HepG2 (cell line): ENCODE results near the gene RPL31. TPM values are rescaled to one million over a fixed set of nuclear protein-coding genes. Genes with fewer than 3 reads are reported as not detected.
A peak's percentile ranks its signal among the peaks of the same experiment; 100 is the strongest.

Experiments
- AKNA ChIP-seq: sonication (generic); formaldehyde crosslinking; IDR thresholded peaks from 2 replicates; pipeline ENCODE4 v1.4.0; 2020; ENCODE audit warnings: missing genetic modification reagents, borderline replicate concordance
- ATAD3A ChIP-seq: sonication (generic); formaldehyde crosslinking; IDR thresholded peaks from 2 replicates; pipeline ENCODE4 v1.4.0; 2020; ENCODE audit warnings: missing genetic modification reagents
- IKZF5 ChIP-seq: IDR thresholded peaks from 2 replicates; pipeline ENCODE4 v1.6.1; 2018; ENCODE audit warnings: missing genetic modification reagents, mild to moderate bottlenecking, missing compliant biosample characterization
- NONO ChIP-seq, 2 experiments: fragments of 450-650 bp in 1 of 2; sonication (generic) in 1 of 2; formaldehyde crosslinking in 1 of 2; IDR thresholded peaks in 1 of 2; conservative IDR thresholded peaks in 1 of 2; 2 replicates each; pipeline versions ENCODE4 v1.6.1 to v1.8.0; 2017 to 2022; ENCODE audit warnings: mild to moderate bottlenecking in 1 of 2, missing genetic modification reagents in 1 of 2, moderate library complexity in 1 of 2
- POLR2AphosphoS2 ChIP-seq: IDR thresholded peaks from 2 replicates; pipeline ENCODE4 v1.6.1; 2011; ENCODE audit warnings: low read depth, low read length, improper control_type of control experiment
- SMARCC2 ChIP-seq: fragments of 450-650 bp; IDR thresholded peaks from 2 replicates; pipeline ENCODE4 v1.6.1; 2017; ENCODE audit warnings: antibody characterized with exemption, mild to moderate bottlenecking
- ZBTB40 ChIP-seq, 2 experiments: fragments of 450-650 bp in 1 of 2; sonication (generic) in 1 of 2; formaldehyde crosslinking in 1 of 2; IDR thresholded peaks; 2 replicates each; pipeline versions ENCODE4 v1.6.1 to v1.8.0; 2016 to 2022; ENCODE audit warnings: antibody characterized with exemption in 1 of 2, mild to moderate bottlenecking in 1 of 2, missing genetic modification reagents in 1 of 2
- ZNF207 ChIP-seq: fragments of 450-650 bp; IDR thresholded peaks from 2 replicates; pipeline ENCODE4 v1.6.1; 2016; ENCODE audit warnings: antibody characterized with exemption, borderline replicate concordance
- ZNF337 ChIP-seq: sonication (generic); formaldehyde crosslinking; IDR thresholded peaks from 2 replicates; pipeline ENCODE4 v1.5.1; 2020; ENCODE audit warnings: missing genetic modification reagents, low read depth, mild to moderate bottlenecking, borderline replicate concordance
- ZNF501 ChIP-seq: sonication (generic); formaldehyde crosslinking; IDR thresholded peaks from 2 replicates; pipeline ENCODE4 v1.5.1; 2020; ENCODE audit warnings: mild to moderate bottlenecking, moderate library complexity, missing genetic modification reagents
- ZNF83 ChIP-seq: sonication (generic); formaldehyde crosslinking; IDR thresholded peaks from 2 replicates; pipeline ENCODE4 v1.4.0; 2020; ENCODE audit warnings: missing genetic modification reagents, mild to moderate bottlenecking, borderline replicate concordance
- polyA plus RNA-seq, 8 experiments: library from polyadenylated mRNA; depleted of rRNA in 3 of 8; stranded (reverse) in 7 of 8; unstranded in 1 of 8; fragments of >200 nt; fragmentation: Illumina TruSeq in 4 of 8; extraction: Trizol in 4 of 8; gene quantifications; 2 replicates each; pipeline versions ENCODE4 v1.2.1 to v1.2.3, GENCODE V29; 2011 to 2016; ENCODE audit warnings: low read depth in 4 of 8, missing spikeins in 1 of 8, mixed read lengths in 1 of 8; ENCODE audit not compliant: insufficient read depth in 1 of 8
- total RNA-seq, 5 experiments: library from RNA; depleted of rRNA; stranded (reverse); fragments of >200 nt; fragmentation: Illumina TruSeq; extraction: Trizol; gene quantifications; 2 replicates each; pipeline ENCODE4 v1.2.3, GENCODE V29; 2016; ENCODE audit warnings: low read depth in 1 of 5

The RPL31 gene
- total and polyA plus RNA-seq, 2 of the 13 experiments (the other 11 are each of a cell fraction or from before 2014, with no cell fraction given) = 3,331 to 3,582 TPM

- TF ChIP-seq AKNA (CRISPR knock-in tag) (peak; percentile 87; the same call in 1 of the 2 replicates), ZNF337 (peak; percentile 96; the same call in 1 of the 2 replicates), ATAD3A (CRISPR knock-in tag) (no peak), ZBTB40 (IDR thresholded peaks at IDR 0.05) (peak; percentile 58), ZBTB40 (CRISPR knock-in tag; IDR thresholded peaks at IDR 0.05) (peak; percentile 96), ZNF501 (peak; percentile 99), POLR2AphosphoS2 (peak; percentile 96), ZNF83 (CRISPR knock-in tag) (peak; percentile 71; the same call in 1 of the 2 replicates), NONO (IDR thresholded peaks at IDR 0.05) (no peak), NONO (CRISPR knock-in tag; conservative IDR thresholded peaks at IDR 0.05) (peak; percentile 97), IKZF5 (CRISPR knock-in tag) (peak; percentile 99), ZNF207 (no peak), SMARCC2 (no peak)
These were observed at the start of gene RPL31 (continued) for GRCh38 chr2:101001691-101002561.
